Measurements from ENCODE around the gene BPIFB1. TPM values are rescaled to one million over a fixed set of nuclear protein-coding genes. Genes with fewer than 3 reads are reported as not detected.

BPIFB1 gene
- total and polyA plus RNA-seq, 11 donors, result 0.04 TPM; not detected in 10

GRCh38 chr20:33332905-33333456, 50.0 kb downstream of the BPIFB1 start:
- no peaks in the 10 kb centered on the region for H3K4me1 ChIP-seq
- H3K27ac ChIP-seq, result no peak overlapping the region
- intact Hi-C loops (cut with DNase I), result no loop called here
- H3K4me3 ChIP-seq, result no peak overlapping the region
- ATAC-seq (no peak), DNase-seq (no peak)
- no peaks in the 10 kb centered on the region for H3K9me3 ChIP-seq
- H3K36me3 ChIP-seq, result no peaks in the 10 kb centered on the region
- TF ChIP-seq CTCF (IDR thresholded peaks at IDR 0.05), result no peak
- TF ChIP-seq POLR2A (IDR thresholded peaks at IDR 0.05), result no peak
- peaks cover 0 to 16% (median 0%) of the 10 kb centered on the region in 9 donors for H3K27me3 ChIP-seq
- 69 to 77% (median 74%) methylated on average over 19 to 20 of the region's 20 CpGs for WGBS, 4 donors

- Histone ChIP-seq H3K27ac (no peak overlapping the region), H3K4me3 (no peak overlapping the region), H3K36me3 (no peaks in the 10 kb centered on the region), H3K27me3 (peaks cover 0 to 16% (median 0%) of the 10 kb centered on the region in 9 donors), H3K4me1 (no peaks in the 10 kb centered on the region), H3K9me3 (no peaks in the 10 kb centered on the region)
- no peak for ATAC-seq
- intact Hi-C loops (cut with DNase I), result no loop called here
- TF ChIP-seq CTCF (IDR thresholded peaks at IDR 0.05), result no peak
- TF ChIP-seq POLR2A (IDR thresholded peaks at IDR 0.05), result no peak
- 75 to 95% (median 86%) methylated on average over 5 to 7 of the region's 7 CpGs for WGBS, 4 donors
- DNase-seq, result no peak
Measured at GRCh38 chr20:33333616-33334015, 50.6 kb downstream of the BPIFB1 start.

GRCh38 chr20:33334111-33334510, 51.1 kb downstream of the BPIFB1 start:
- peaks cover 0 to 16% (median 0%) of the 10 kb centered on the region in 9 donors for H3K27me3 ChIP-seq
- no peak overlapping the region for H3K4me3 ChIP-seq
- no peak overlapping the region for H3K27ac ChIP-seq
- 76 to 90% (median 83%) methylated on average over 3 of the region's 3 CpGs for WGBS, 4 donors
- H3K9me3 ChIP-seq, result no peaks in the 10 kb centered on the region
- H3K4me1 ChIP-seq, result no peaks in the 10 kb centered on the region
- H3K36me3 ChIP-seq, result no peaks in the 10 kb centered on the region
- ATAC-seq, result no peak
- TF ChIP-seq CTCF (IDR thresholded peaks at IDR 0.05), result no peak
- TF ChIP-seq POLR2A (IDR thresholded peaks at IDR 0.05), result no peak
- intact Hi-C loops (cut with DNase I), result no loop called here
- DNase-seq, result no peak

- Histone ChIP-seq H3K36me3 (no peaks in the 10 kb centered on the region), H3K9me3 (no peaks in the 10 kb centered on the region), H3K4me3 (no peak overlapping the region), H3K27me3 (peaks cover 0 to 9% (median 0%) of the 10 kb centered on the region in 9 donors), H3K4me1 (no peaks in the 10 kb centered on the region), H3K27ac (no peak overlapping the region)
- intact Hi-C loops (cut with DNase I), result no loop called here
- ATAC-seq, result no peak
- no peak for TF ChIP-seq POLR2A (IDR thresholded peaks at IDR 0.05)
- TF ChIP-seq CTCF (IDR thresholded peaks at IDR 0.05), result no peak
- DNase-seq, result no peak
- 83 to 90% (median 89%) methylated on average over 3 of the region's 3 CpGs for whole genome bisulfite sequencing, 4 donors
Measured at GRCh38 chr20:33336375-33336774, 53.4 kb downstream of the BPIFB1 start.

All from heart left ventricle (tissue), 16 donors.